SU-DHL-6 (cell line): ENCODE measurements around the gene FBRSL1.

Experiments used
- H2AFZ ChIP-seq: fragments of 200-600 bp; sonication (generic); 2 replicates; pipeline ENCODE4 v1.6.1; 2014; ENCODE audit warnings: low read depth, mild to moderate bottlenecking, moderate library complexity, mixed read lengths, antibody characterized with exemption, low read length; ENCODE audit not compliant: severe bottlenecking
- H3F3A ChIP-seq: fragments of 200-600 bp; shearing (Covaris generic); 2 replicates; pipeline ENCODE4 v1.6.0; 2016; ENCODE audit warnings: antibody characterized with exemption, mild to moderate bottlenecking; ENCODE audit not compliant: insufficient read depth
- H3K27ac ChIP-seq: fragments of 200-600 bp; sonication (generic); 2 replicates; pipeline ENCODE4 v1.5.1; 2016; ENCODE audit warnings: low read depth, mild to moderate bottlenecking, low read length, moderate library complexity, mixed read lengths
- H3K27me3 ChIP-seq: fragments of 200-600 bp; sonication (generic), shearing (Covaris generic); 2 replicates; pipeline ENCODE4 v1.6.0; 2014; ENCODE audit warnings: mild to moderate bottlenecking, low read length
- H3K36me3 ChIP-seq: fragments of 200-600 bp; sonication (generic); 2 replicates; pipeline ENCODE4 v1.6.1; 2014; ENCODE audit warnings: mild to moderate bottlenecking, low read length, mixed read lengths
- H3K4me2 ChIP-seq: fragments of 300-600, 200-600 bp; shearing (Covaris generic), sonication (generic); 2 replicates; pipeline ENCODE4 v1.6.0; 2014; ENCODE audit warnings: low read length, low read depth, mild to moderate bottlenecking; ENCODE audit not compliant: poor library complexity, severe bottlenecking
- H3K4me3 ChIP-seq: fragments of 200-600 bp; sonication (generic); 2 replicates; pipeline ENCODE4 v1.5.1; 2014; ENCODE audit warnings: antibody characterized with exemption, low read length, mild to moderate bottlenecking, mixed read lengths; ENCODE audit not compliant: insufficient read depth, poor library complexity, severe bottlenecking
- H3K79me2 ChIP-seq: fragments of 200-600 bp; sonication (generic); 2 replicates; pipeline ENCODE4 v1.6.1; 2014; ENCODE audit warnings: mild to moderate bottlenecking, low read length, moderate library complexity; ENCODE audit not compliant: insufficient read depth
- H3K9ac ChIP-seq: fragments of 200-600 bp; sonication (generic); 2 replicates; pipeline ENCODE4 v1.7.0; 2014; ENCODE audit warnings: mild to moderate bottlenecking, low read length
- H3K9me2 ChIP-seq: fragments of 200-600 bp; sonication (generic); replicated peaks from 2 replicates; pipeline ENCODE4 v1.6.1; 2014; ENCODE audit warnings: low read length; ENCODE audit not compliant: insufficient read depth
- H3K9me3 ChIP-seq: fragments of 200-600 bp; sonication (generic); 2 replicates; pipeline ENCODE4 v1.6.1; 2014; ENCODE audit warnings: low read length, mixed read lengths; ENCODE audit not compliant: insufficient read depth
- H4K20me1 ChIP-seq: fragments of 200-600 bp; sonication (generic); 2 replicates; pipeline ENCODE4 v1.6.1; 2014; ENCODE audit warnings: low read depth, mild to moderate bottlenecking, antibody characterized with exemption, low read length, moderate library complexity, mixed read lengths
- CTCF ChIP-seq: fragments of 200-600 bp; sonication (generic); IDR thresholded peaks from one replicate; pipeline ENCODE4 v1.5.1; 2017; ENCODE audit warnings: antibody characterized with exemption, mild to moderate bottlenecking, low read length, moderate library complexity; ENCODE audit not compliant: insufficient read depth, poor library complexity, severe bottlenecking
- EZH2phosphoT487 ChIP-seq: fragments of 200-600 bp; sonication (generic), shearing (Covaris generic); conservative IDR thresholded peaks from 2 replicates; pipeline ENCODE4 v1.6.1; 2018; ENCODE audit warnings: mild to moderate bottlenecking, antibody characterized with exemption, low read length, moderate library complexity, mixed read lengths

FBRSL1 gene

GRCh38 chr12:132545164-132545953, 55.4 kb downstream of the FBRSL1 start:
- no peak overlapping the region for H2AFZ ChIP-seq
- H3K27me3 ChIP-seq: no peaks in the 10 kb centered on the region
- H4K20me1 ChIP-seq: no peaks in the 10 kb centered on the region
- H3K79me2 ChIP-seq: no peaks in the 10 kb centered on the region
- H3K9me2 ChIP-seq: no peaks in the 10 kb centered on the region
- H3K4me2 ChIP-seq: no peak overlapping the region
- H3K4me3 ChIP-seq: no peak overlapping the region
- no peaks in the 10 kb centered on the region for H3F3A ChIP-seq
- no peak overlapping the region for H3K9ac ChIP-seq
- TF ChIP-seq EZH2phosphoT487 (no peak), CTCF (no peak)
- H3K27ac ChIP-seq: no peak overlapping the region
- no peaks in the 10 kb centered on the region for H3K9me3 ChIP-seq
- no peaks in the 10 kb centered on the region for H3K36me3 ChIP-seq

- H3K9ac ChIP-seq: no peak overlapping the region
- no peak overlapping the region for H3K27ac ChIP-seq
- no peaks in the 10 kb centered on the region for H4K20me1 ChIP-seq
- no peaks in the 10 kb centered on the region for H3F3A ChIP-seq
- TF ChIP-seq CTCF: no peak
- TF ChIP-seq EZH2phosphoT487: no peak
- H2AFZ ChIP-seq: no peak overlapping the region
- no peaks in the 10 kb centered on the region for H3K9me2 ChIP-seq
- H3K79me2 ChIP-seq: no peaks in the 10 kb centered on the region
- H3K9me3 ChIP-seq: no peaks in the 10 kb centered on the region
- no peaks in the 10 kb centered on the region for H3K27me3 ChIP-seq
- H3K36me3 ChIP-seq: no peaks in the 10 kb centered on the region
- no peak overlapping the region for H3K4me2 ChIP-seq
- H3K4me3 ChIP-seq: no peak overlapping the region
Observed at GRCh38 chr12:132545955-132546354, 56.0 kb downstream of the FBRSL1 start.

GRCh38 chr12:132546647-132547046, 56.7 kb downstream of the FBRSL1 start:
- no peak overlapping the region for H3K4me2 ChIP-seq
- H3F3A ChIP-seq: no peaks in the 10 kb centered on the region
- no peaks in the 10 kb centered on the region for H3K36me3 ChIP-seq
- H3K9me3 ChIP-seq: no peaks in the 10 kb centered on the region
- H3K9ac ChIP-seq: no peak overlapping the region
- no peak overlapping the region for H3K27ac ChIP-seq
- no peak overlapping the region for H2AFZ ChIP-seq
- no peaks in the 10 kb centered on the region for H4K20me1 ChIP-seq
- no peaks in the 10 kb centered on the region for H3K27me3 ChIP-seq
- H3K4me3 ChIP-seq: no peak overlapping the region
- no peaks in the 10 kb centered on the region for H3K79me2 ChIP-seq
- TF ChIP-seq CTCF (no peak), EZH2phosphoT487 (no peak)
- H3K9me2 ChIP-seq: no peaks in the 10 kb centered on the region
